Tibial nerve (tissue), 4 donors: ENCODE measurements around the gene TNRC6C. TPM values are rescaled to one million over a fixed set of nuclear protein-coding genes. Genes with fewer than 3 reads are reported as not detected.

Experiments used
- DNase-seq, 2 donors: peaks; one replicate each; pipeline ENCODE4 v3.0.0-alpha.2; 2019; ENCODE audit warnings: low spot score in 2 of 2
- H3K27ac ChIP-seq, 4 donors: fragments of 200-600 bp; sonication (generic) in 3 of 4; one replicate each; pipeline ENCODE4 v1.5.1; 2017 to 2019; ENCODE audit warnings: mild to moderate bottlenecking in 1 of 4
- H3K27me3 ChIP-seq, 2 donors: fragments of 200-600 bp; sonication (generic) in 1 of 2; one replicate each; pipeline versions ENCODE4 v1.5.1 to v1.6.0; 2017 to 2019
- H3K36me3 ChIP-seq, 3 donors: fragments of 200-600 bp; sonication (generic); one replicate each; pipeline ENCODE4 v1.5.1; 2018 to 2019
- H3K4me1 ChIP-seq, 4 donors: fragments of 200-600 bp; sonication (generic) in 3 of 4; one replicate each; pipeline ENCODE4 v1.5.1; 2017 to 2019
- H3K4me3 ChIP-seq, 4 donors: fragments of 200-600 bp; sonication (generic) in 3 of 4; one replicate each; pipeline ENCODE4 v1.5.1; 2017 to 2019; ENCODE audit warnings: mild to moderate bottlenecking in 1 of 4, moderate library complexity in 1 of 4
- H3K9me3 ChIP-seq, 4 donors: fragments of 200-600 bp; sonication (generic) in 3 of 4; one replicate each; pipeline ENCODE4 v1.5.1; 2017 to 2019
- EP300 ChIP-seq, 2 donors: sonication (generic); formaldehyde crosslinking; IDR thresholded peaks; one replicate each; pipeline ENCODE4 v1.6.1; 2017; ENCODE audit warnings: antibody characterized with exemption in 2 of 2, mild to moderate bottlenecking in 1 of 2
- POLR2A ChIP-seq, 2 donors: fragments of 450-650 bp; IDR thresholded peaks; one replicate each; pipeline ENCODE4 v1.6.1; 2017; ENCODE audit warnings: antibody characterized with exemption in 2 of 2, mild to moderate bottlenecking in 2 of 2, moderate library complexity in 2 of 2
- WGBS, 2 donors: methylation state at CpG; one replicate each; pipeline ENCODE4 v1.1.5; 2018; 5-methylcytosine and 5-hydroxymethylcytosine counted together
- total RNA-seq, 4 donors: library from RNA; depleted of rRNA; stranded (reverse); fragments of >200 nt; gene quantifications; one replicate each; pipeline ENCODE4 v1.1.0, GENCODE V29; 2016
- TF ChIP-seq, protein P1 (sequence below), 5 experiments: fragments of 200-600 bp in 3 of 5; fragments of 450-650 bp in 2 of 5; sonication (generic) in 3 of 5; IDR thresholded peaks; one replicate each; pipeline ENCODE4 v1.5.1; 2016 to 2019; ENCODE audit warnings: antibody characterized with exemption in 5 of 5, mild to moderate bottlenecking in 3 of 5, moderate library complexity in 2 of 5

The TNRC6C gene
- total RNA-seq, 4 donors from 2014 or later, result 24.0 to 43.5 (median 34.3) TPM

DNA sequence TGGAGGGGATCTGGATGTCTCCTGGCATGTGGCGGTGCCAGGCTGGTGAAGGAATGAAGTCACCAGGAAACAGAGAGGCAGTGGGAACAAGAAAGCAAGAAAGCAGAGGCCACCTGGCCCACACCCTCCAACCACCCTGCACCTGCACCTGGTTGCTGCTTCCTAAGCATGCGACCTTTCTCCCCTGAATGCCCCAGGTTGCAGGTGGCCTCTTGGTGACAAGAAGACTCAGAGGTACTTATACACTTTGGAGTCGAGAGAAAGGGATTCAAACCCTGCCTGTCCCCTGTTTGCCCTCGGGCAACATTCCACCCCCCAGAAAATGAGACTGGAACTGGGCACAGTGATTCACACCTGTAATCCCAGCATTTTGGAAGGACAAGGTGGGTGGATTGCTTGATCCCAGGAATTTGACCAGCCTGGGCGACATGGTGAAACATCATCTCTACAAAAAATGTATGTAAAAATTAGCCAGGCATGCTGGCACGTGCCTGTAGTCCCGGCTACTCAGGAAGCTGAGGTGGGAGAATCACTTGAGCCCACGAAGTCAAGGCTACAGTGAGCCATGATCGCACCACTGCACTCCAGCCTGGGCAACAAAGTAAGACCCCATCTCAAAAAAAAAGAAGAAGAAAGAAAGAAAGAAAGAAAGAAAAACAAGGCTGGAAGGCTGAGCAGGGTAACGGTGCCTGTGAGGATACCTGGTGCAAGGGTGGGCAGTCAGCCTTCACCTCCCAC lies 34.6 kb upstream of the TNRC6C start:
- no peak overlapping the region for H3K4me3 ChIP-seq
- 88 to 94% methylated on average over 10 of the region's 10 CpGs for WGBS, 2 donors
- TF ChIP-seq POLR2A (IDR thresholded peaks at IDR 0.05) (no peak), EP300 (IDR thresholded peaks at IDR 0.05) (no peak)
- TF ChIP-seq, protein P1, sequence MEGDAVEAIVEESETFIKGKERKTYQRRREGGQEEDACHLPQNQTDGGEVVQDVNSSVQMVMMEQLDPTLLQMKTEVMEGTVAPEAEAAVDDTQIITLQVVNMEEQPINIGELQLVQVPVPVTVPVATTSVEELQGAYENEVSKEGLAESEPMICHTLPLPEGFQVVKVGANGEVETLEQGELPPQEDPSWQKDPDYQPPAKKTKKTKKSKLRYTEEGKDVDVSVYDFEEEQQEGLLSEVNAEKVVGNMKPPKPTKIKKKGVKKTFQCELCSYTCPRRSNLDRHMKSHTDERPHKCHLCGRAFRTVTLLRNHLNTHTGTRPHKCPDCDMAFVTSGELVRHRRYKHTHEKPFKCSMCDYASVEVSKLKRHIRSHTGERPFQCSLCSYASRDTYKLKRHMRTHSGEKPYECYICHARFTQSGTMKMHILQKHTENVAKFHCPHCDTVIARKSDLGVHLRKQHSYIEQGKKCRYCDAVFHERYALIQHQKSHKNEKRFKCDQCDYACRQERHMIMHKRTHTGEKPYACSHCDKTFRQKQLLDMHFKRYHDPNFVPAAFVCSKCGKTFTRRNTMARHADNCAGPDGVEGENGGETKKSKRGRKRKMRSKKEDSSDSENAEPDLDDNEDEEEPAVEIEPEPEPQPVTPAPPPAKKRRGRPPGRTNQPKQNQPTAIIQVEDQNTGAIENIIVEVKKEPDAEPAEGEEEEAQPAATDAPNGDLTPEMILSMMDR (IDR thresholded peaks at IDR 0.05), result no peak
- no peaks in the 10 kb centered on the region for H3K36me3 ChIP-seq
- no peak for DNase-seq
- no peaks in the 10 kb centered on the region for H3K27me3 ChIP-seq
- H3K4me1 ChIP-seq, result peaks cover 0 to 13% (median 9%) of the 10 kb centered on the region in 4 donors
- no peak overlapping the region for H3K27ac ChIP-seq
- H3K9me3 ChIP-seq, result peaks cover 0 to 4% (median 0%) of the 10 kb centered on the region in 4 donors

DNA sequence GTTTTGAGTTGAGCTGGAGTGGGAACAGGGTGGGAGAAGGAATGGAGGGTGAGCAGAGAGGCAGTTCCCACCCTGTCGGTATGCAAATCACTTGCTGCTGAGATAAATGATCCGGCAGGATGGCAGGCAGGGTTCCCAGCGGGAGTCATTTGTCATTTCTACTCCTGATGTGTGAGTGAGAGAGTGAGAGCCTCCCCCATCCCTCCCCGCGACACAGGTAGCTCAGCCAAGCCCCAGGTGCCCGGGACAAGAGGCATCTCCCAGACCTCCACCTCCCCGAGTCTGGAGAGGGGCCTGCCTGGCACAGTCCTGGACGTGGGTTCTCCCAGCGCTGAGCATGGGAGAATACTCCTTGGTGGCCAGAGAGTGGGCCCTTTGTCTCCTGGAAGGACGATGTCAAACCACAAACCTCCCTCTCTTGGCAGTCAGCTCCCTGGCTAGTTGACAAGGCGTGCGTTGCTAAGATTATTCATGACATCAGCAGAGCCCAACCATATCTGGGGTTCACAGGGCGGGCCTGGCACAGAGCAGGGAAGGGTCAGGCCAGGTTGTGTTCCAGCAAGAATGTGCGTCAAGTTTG lies 33.7 kb upstream of the TNRC6C start:
- no peak overlapping the region for H3K4me3 ChIP-seq

DNA sequence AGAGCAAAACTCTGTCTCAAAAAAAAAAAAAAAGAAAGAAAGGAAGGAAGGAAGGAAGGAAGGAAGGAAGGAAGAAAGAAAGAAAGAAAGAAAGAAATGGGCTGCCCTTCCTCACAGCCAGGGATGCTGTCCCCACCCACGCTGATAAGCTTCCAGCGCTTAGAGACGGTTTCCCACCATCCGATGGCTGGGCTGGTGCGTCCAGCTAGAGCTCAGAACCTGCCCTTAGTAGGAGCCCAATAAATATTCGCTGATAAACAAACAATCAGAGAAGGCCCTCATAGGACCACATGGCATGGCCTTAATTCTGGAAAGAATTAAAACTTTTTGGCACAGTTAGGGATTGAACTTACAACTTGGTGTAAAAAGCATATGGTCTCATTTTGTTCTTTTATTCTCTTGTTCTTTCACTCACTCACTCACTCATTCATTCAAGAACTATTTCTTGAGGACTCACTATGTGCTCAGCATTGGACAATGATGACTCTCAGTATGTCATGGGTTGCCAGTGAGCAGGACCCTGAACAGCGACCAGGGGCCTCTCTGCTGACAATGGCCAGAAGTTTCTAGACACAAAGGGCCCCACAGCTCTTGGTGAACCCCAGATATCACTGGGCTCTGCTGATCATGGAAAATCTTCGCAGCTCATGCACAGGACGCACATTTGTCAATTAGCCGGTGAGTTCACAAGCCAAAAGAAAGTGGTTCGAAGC lies 32.5 kb upstream of the TNRC6C start:
- Histone ChIP-seq H3K4me3 (no peak overlapping the region), H3K4me1 (peaks cover 0 to 15% (median 10%) of the 10 kb centered on the region in 4 donors), H3K36me3 (no peaks in the 10 kb centered on the region), H3K9me3 (peaks cover 0 to 4% (median 0%) of the 10 kb centered on the region in 4 donors), H3K27me3 (no peaks in the 10 kb centered on the region), H3K27ac (no peak overlapping the region)
- TF ChIP-seq POLR2A (IDR thresholded peaks at IDR 0.05) (no peak), EP300 (IDR thresholded peaks at IDR 0.05) (no peak)
- DNase-seq, result no peak
- WGBS, 2 donors, result 91 to 92% methylated on average over 11 of the region's 11 CpGs

More for the DNA sequence above, 33.7 kb upstream of the TNRC6C start:
- Histone ChIP-seq H3K27ac (peak overlapping the region in 2 of 4 donors; percentile 30 to 57), H3K4me1 (peaks cover 0 to 13% (median 9%) of the 10 kb centered on the region in 4 donors), H3K36me3 (no peaks in the 10 kb centered on the region), H3K27me3 (no peaks in the 10 kb centered on the region), H3K9me3 (peaks cover 0 to 4% (median 0%) of the 10 kb centered on the region in 4 donors)
- TF ChIP-seq POLR2A (IDR thresholded peaks at IDR 0.05), result no peak
- TF ChIP-seq EP300 (IDR thresholded peaks at IDR 0.05), result peak; percentile 31 to 76
- TF ChIP-seq, protein P1 (IDR thresholded peaks at IDR 0.05), result no peak
- DNase-seq, result peak; percentile 67 to 69
- WGBS, 2 donors, result 27 to 33% methylated on average over 12 to 14 of the region's 14 CpGs

DNA sequence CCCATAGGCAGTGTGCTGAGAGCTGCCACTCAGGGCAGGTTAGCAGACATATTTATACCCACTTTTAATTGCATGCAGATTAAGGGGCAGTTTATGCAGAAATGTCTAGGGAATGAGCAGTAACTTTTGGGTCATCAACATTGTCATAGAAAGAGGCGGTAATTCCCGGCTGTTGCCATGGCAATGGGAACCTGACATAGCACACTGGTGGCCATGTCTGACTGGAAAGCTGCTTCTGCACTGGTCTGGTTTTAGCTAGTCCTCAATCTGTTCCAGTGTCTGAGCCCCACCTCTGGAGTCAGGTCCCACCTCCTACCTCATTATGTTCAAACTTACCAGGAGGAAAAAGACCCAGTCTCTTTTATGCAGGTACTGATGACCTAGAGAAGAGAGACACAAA lies 31.5 kb upstream of the TNRC6C start:
- Histone ChIP-seq H3K27ac (no peak overlapping the region), H3K9me3 (no peaks in the 10 kb centered on the region), H3K4me3 (no peak overlapping the region), H3K27me3 (no peaks in the 10 kb centered on the region), H3K36me3 (no peaks in the 10 kb centered on the region), H3K4me1 (peaks cover 0 to 22% (median 13%) of the 10 kb centered on the region in 4 donors)
- WGBS, 2 donors, result 88% methylated on average over 2 of the region's 2 CpGs
- no peak for DNase-seq
- TF ChIP-seq, protein P1 (IDR thresholded peaks at IDR 0.05), result no peak
- TF ChIP-seq EP300 (IDR thresholded peaks at IDR 0.05) (no peak), POLR2A (IDR thresholded peaks at IDR 0.05) (no peak)

DNA sequence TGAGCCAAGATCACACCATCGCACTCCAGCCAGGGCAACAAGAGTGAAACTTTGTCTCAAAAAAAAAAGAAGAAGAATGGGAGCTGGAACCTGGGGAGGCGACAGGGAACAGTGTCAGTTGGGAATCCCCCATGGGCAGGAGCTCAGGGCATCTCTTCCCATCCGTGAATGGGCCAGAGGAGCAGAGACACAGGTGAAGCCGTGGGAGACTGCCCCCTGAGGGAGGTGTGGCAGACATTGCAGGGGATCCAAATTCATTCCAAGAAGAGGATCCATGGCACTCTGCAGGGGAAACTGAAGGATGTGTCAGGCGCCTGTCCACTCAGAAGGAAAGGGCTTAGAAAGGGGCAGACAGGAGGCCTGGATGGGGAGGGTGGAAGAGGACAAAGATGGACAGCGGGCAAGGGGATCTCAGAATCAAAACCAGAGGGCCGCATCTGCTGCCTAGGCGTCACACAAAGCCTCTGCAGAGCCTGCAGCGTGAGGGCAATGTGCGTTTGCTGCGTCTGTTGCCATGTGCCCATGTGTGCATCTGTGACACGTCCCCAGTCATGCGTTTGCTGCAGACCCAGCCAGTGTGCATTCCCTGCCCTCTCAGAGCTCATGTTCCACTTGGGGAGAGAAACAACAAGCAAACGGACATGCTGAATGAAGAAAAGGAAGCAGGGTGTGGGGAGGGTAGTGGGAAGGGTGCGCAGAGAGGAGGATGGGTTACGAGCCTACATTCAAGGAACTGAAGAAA lies 30.6 kb upstream of the TNRC6C start:
- H3K9me3 ChIP-seq, result no peaks in the 10 kb centered on the region
- H3K27me3 ChIP-seq, result no peaks in the 10 kb centered on the region
- H3K4me1 ChIP-seq, result peaks cover 0 to 22% (median 13%) of the 10 kb centered on the region in 4 donors
- TF ChIP-seq POLR2A (IDR thresholded peaks at IDR 0.05) (no peak), EP300 (IDR thresholded peaks at IDR 0.05) (no peak)
- TF ChIP-seq, protein P1 (IDR thresholded peaks at IDR 0.05), result no peak
- DNase-seq, result no peak
- no peak overlapping the region for H3K4me3 ChIP-seq
- WGBS, 2 donors, result 88 to 91% methylated on average over 16 of the region's 16 CpGs
- H3K27ac ChIP-seq, result no peak overlapping the region
- H3K36me3 ChIP-seq, result no peaks in the 10 kb centered on the region
